Measurements from ENCODE around the gene USP4. TPM values are rescaled to one million over a fixed set of nuclear protein-coding genes. Genes with fewer than 3 reads are reported as not detected.

USP4 gene
- total and polyA plus RNA-seq, 12 donors = 14.2 to 71.0 (median 41.2) TPM

DNA sequence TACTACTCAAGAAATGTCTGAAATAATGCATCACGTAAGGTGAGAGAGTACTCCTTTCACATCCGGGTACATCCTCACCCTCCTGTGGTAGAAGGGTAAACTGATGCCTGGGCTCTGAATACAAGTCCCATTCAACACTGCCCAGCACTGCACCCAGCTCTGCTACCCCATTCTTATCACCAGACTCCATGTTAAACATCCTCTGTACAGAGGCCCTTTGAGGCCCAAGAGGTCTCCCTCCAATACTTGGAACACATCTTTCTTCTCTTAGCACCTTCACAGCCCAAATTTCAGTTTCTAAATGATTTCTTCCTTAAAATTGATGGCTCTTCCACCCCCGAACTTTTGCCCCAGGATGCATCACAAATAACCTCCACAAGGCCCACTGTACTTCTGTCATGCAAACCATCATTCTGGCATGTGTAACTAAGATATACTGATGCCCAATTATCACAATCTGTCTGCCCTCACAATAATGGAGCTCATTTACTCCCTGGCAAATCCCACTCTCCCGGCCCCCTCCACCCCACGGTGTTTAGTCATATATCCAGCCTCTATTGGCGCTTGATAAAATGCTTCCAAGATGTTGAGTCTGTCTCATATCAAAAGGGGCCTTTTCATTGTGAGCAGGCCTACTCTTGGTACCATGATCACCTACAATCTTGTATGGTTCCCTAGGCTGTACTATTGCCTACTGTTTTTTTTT lies 30.9 kb upstream of the USP4 start:
- no peak for TF ChIP-seq POLR2A (IDR thresholded peaks at IDR 0.05)
- TF ChIP-seq, protein P1, sequence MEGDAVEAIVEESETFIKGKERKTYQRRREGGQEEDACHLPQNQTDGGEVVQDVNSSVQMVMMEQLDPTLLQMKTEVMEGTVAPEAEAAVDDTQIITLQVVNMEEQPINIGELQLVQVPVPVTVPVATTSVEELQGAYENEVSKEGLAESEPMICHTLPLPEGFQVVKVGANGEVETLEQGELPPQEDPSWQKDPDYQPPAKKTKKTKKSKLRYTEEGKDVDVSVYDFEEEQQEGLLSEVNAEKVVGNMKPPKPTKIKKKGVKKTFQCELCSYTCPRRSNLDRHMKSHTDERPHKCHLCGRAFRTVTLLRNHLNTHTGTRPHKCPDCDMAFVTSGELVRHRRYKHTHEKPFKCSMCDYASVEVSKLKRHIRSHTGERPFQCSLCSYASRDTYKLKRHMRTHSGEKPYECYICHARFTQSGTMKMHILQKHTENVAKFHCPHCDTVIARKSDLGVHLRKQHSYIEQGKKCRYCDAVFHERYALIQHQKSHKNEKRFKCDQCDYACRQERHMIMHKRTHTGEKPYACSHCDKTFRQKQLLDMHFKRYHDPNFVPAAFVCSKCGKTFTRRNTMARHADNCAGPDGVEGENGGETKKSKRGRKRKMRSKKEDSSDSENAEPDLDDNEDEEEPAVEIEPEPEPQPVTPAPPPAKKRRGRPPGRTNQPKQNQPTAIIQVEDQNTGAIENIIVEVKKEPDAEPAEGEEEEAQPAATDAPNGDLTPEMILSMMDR (IDR thresholded peaks at IDR 0.05) = no peak
- Histone ChIP-seq H3K27ac (peak overlapping the region in 1 of 5 donors; percentile 35), H3K36me3 (replicated peaks in 1 of 2) (peaks cover 0 to 82% of the 10 kb centered on the region in 2 donors), H3K4me3 (no peak overlapping the region), H3K4me1 (replicated peaks in 1 of 2) (peaks cover 8 to 19% of the 10 kb centered on the region in 2 donors), H3K27me3 (no peaks in the 10 kb centered on the region), H3K9me3 (replicated peaks in 1 of 3) (no peaks in the 10 kb centered on the region)
- 88 to 91% (median 89%) methylated on average over 6 of the region's 6 CpGs for WGBS, 4 donors
- intact Hi-C loops (cut with DNase I) = no loop called here
- no peak for DNase-seq

DNA sequence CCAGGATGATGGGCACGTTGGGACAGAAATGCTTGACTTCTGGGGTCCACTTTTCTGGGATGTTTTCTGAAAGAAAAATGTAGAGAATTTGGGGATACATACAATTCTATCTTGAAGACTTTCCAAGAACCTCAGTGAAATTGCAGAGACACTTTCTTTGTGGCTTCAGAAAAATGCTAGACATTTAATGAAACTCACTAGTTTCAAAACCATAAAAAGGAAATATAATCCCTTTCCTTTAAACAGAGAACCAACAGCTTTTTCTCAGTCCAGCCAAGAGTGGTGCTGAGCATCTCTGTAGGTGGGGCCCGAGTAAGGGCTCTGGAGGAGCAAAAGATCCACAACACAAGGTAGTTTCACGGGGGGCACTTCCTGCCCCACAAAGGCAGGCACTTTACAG lies 22.7 kb upstream of the USP4 start:
- H3K4me3 ChIP-seq = no peak overlapping the region
- 73 to 84% (median 79%) methylated on average over 3 of the region's 3 CpGs for WGBS, 4 donors
- TF ChIP-seq POLR2A (IDR thresholded peaks at IDR 0.05) = no peak
- TF ChIP-seq, protein P1 (IDR thresholded peaks at IDR 0.05) = no peak
- H3K27me3 ChIP-seq = no peaks in the 10 kb centered on the region
- H3K36me3 ChIP-seq (replicated peaks in 1 of 2) = peaks cover 0 to 88% of the 10 kb centered on the region in 2 donors
- DNase-seq = no peak
- H3K4me1 ChIP-seq (replicated peaks in 1 of 2) = peaks cover 8 to 16% of the 10 kb centered on the region in 2 donors
- intact Hi-C loops (cut with DNase I) = loop anchor here in 1 of 2 donors (5.0 kb wide), 1 partner anchor 45 kb away; no protein-coding TSS in a partner anchor
- no peaks in the 10 kb centered on the region for H3K9me3 ChIP-seq (replicated peaks in 1 of 3)
- no peak overlapping the region for H3K27ac ChIP-seq

DNA sequence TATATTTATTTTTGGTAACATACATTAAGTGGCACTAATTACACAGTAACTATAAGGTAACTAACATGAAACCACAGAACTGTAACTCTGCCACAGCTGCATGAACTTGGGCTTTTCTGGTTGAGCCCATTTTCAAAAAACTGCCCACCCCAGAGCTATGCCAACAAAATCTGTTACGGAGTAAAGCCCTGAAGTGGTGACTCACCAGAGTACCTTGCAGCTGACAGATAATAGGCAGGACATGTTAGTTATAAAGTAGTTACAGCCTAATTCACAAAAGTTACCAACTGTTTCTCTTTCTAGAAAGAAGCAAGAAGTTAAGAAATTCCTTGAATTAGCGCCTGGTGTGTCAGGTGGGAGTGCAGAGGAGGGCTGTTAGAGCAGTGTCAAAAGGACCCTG lies 19.8 kb upstream of the USP4 start:
- no peak for DNase-seq
- Histone ChIP-seq H3K27ac (peak overlapping the region in 3 of 5 donors; percentile 87 to 95 (median 92)), H3K4me1 (replicated peaks in 1 of 2) (peaks cover 16 to 37% of the 10 kb centered on the region in 2 donors), H3K4me3 (no peak overlapping the region), H3K27me3 (no peaks in the 10 kb centered on the region), H3K9me3 (replicated peaks in 1 of 3) (no peaks in the 10 kb centered on the region), H3K36me3 (replicated peaks in 1 of 2) (peaks cover 0 to 66% of the 10 kb centered on the region in 2 donors)
- intact Hi-C loops (cut with DNase I) = loop anchor here (5.0 to 10.0 kb wide), 2 partner anchors 45 to 48 kb away; no protein-coding TSS in a partner anchor
- 69 to 82% (median 72%) methylated on average over 2 of the region's 2 CpGs for WGBS, 4 donors
- no peak for TF ChIP-seq POLR2A (IDR thresholded peaks at IDR 0.05)
- TF ChIP-seq, protein P1 (IDR thresholded peaks at IDR 0.05) = no peak

DNA sequence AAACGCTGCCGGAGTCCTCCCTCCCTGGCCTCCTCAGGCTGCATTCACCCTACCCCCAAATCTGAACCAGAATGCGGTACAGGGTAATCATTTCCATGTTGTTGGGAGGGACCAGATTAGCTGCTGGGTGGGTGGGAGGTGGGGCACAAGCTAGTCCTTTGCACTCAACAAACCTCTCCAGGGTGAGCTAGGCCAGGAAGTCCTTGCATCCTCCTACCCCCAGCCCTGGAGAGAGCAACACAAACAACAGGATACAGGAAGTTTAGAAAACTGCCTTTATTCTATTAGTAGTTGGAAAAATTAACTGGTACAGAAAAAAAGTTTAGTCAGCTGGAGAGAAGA lies 19.0 kb upstream of the USP4 start:
- Histone ChIP-seq H3K4me3 (peak overlapping the region in 2 of 4 donors; percentile 24 to 63), H3K36me3 (replicated peaks in 1 of 2) (peaks cover 0 to 58% of the 10 kb centered on the region in 2 donors), H3K27ac (peak overlapping the region; percentile 87 to 95 (median 90)), H3K9me3 (replicated peaks in 1 of 3) (no peaks in the 10 kb centered on the region), H3K27me3 (no peaks in the 10 kb centered on the region), H3K4me1 (replicated peaks in 1 of 2) (peaks cover 16 to 37% of the 10 kb centered on the region in 2 donors)
- TF ChIP-seq POLR2A (IDR thresholded peaks at IDR 0.05) = no peak
- TF ChIP-seq, protein P1 (IDR thresholded peaks at IDR 0.05) = no peak
- DNase-seq = no peak
- intact Hi-C loops (cut with DNase I) = loop anchor here in 1 of 2 donors (10.0 kb wide), 1 partner anchor 46 kb away; no protein-coding TSS in a partner anchor
- 24 to 32% (median 27%) methylated on average over 3 of the region's 3 CpGs for WGBS, 4 donors
